Ramos (cell line): ENCODE measurements around the gene SCRG1.

Experiments used
- in situ Hi-C: fragments of 300-500 bp; cut with MboI; formaldehyde crosslinking; loops from one replicate; pipeline ENCODE4 v1.14.3; 2022; ENCODE audit warnings: low sequenced_read_pairs; ENCODE audit not compliant: unreplicated experiment

Gene SCRG1

DNA sequence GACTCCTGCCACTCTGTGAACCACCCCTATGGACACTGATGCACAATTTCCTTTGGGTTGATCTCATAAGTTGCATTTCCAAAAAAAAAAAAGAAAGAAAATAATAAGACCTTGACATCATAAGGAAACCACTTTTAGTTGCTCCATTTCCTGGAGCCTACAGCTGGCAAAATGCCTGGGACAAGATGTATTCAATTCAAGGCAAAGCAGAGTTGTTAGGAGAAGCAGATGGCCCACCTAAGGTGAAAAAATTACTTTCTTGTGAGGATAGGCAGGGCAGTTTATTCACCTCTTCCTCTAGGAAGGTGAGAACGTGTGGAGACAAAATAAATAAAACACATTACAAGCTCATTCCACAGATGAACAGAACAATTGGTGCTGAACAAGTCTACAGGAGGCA, 14.1 kb upstream of the SCRG1 start:
- in situ Hi-C loops: loop anchor here (5.0 kb wide), 2 partner anchors 106 to 396 kb away; no protein-coding TSS in a partner anchor

DNA sequence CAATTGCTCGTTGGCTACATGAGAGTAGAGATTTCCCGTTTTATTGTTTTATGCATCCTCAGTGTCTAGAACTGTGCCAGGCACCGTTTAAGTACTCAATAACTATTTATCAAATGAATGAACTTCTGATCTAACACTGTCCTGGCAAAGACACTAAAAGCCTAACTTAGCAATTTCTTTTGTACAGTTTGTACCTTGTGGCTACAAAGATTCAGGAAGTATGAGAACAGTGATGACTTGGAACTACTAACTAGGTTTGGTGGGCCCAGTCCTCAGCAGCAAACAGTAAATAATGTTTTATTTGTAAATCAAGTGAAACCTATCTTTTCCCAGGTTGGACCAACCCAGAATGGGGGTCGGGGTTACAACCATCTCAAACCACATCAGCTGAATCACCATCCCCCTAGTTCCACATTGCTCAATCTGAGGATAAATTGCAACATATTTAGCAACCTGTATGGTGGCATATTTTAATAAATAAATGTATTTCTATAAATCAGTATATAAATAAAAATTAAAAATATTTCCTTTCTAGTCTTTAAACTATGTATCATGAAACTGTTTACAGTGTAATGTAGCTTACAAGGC, 12.3 kb upstream of the SCRG1 start:
- in situ Hi-C loops: loop anchor here (5.0 kb wide), 2 partner anchors 104 to 394 kb away; no protein-coding TSS in a partner anchor

DNA sequence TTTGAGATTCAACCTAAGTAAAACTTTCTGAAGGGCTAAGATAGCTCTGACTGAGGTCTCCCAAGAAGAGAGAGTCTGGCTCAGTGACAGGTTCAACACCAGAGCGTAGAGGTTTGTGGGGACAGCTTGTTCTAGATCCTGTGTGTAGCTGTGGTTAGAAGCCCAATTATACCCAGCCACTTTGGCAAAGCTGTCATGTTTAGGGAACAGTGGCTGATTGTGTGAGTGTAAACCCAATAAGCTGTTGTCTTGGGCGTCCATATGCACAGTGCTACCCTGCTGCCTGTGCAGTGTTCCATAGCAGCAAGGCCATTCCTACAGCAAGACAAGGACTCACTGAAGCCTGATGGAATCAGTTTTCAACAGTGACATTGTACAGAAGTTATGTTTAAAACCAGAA, 11.2 kb upstream of the SCRG1 start:
- in situ Hi-C loops: loop anchor here (5.0 kb wide), 2 partner anchors 103 to 393 kb away; no protein-coding TSS in a partner anchor

DNA sequence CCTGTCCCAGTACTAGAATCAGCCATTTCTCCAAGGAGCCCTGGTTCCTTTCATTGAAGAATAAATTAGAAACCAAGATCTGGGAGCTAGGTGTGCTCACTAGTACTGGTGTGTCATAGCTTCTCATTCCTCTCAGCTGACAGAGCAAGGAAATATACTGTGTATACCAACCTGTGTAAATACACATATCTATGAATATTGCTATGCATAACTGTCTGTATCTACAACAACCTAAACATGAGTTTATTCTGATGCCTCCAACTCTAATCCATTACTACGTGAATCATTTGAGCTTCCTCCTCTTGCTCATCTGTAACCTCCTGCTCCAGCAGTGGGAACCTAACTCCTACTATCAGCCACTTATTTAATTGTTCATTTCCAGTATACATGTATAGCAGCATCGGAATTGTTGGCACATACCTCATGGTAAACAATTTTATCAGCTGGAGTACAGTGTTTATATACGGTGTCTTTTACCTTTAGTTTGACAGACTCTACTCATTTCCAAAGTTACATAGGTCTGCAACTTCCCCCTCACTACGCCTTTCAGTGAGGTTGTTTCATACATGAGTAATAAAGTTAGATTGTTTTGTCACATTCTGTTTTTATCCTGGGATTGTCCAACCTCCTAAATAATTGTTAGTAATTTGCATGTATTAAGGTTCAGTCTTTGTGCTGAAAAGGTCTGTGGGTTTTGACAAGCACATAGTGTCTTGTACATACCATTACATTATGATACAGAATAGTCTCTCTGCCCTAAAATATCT, 7.1 kb upstream of the SCRG1 start:
- in situ Hi-C loops: no loop called here

DNA sequence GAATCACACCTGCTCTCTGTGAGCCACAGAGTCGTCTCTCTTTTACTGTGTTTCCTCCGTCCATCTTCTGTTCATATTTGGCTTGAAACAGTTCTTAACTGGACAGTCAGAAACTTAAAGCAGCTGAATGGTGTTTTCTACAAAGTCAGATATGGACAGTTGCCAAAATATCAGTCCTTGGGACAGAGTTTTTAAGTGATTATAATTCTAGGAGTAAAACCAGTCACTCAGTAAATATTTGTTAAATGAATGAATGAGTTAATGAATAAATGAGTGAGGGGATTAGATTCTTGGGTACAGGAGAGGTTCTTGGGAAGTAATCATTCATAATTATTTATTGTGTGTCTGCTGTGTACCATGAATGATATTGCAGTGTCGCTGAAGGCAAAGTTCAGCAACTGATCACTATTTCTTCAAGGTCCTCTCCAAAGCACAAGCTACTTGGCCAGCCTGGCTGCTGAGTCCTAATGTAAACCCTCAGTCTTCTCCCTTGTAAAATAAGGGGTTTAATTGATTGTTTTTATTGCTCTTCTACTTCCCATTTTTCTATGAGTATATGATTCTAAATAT, 5.5 kb upstream of the SCRG1 start:
- in situ Hi-C loops: no loop called here

DNA sequence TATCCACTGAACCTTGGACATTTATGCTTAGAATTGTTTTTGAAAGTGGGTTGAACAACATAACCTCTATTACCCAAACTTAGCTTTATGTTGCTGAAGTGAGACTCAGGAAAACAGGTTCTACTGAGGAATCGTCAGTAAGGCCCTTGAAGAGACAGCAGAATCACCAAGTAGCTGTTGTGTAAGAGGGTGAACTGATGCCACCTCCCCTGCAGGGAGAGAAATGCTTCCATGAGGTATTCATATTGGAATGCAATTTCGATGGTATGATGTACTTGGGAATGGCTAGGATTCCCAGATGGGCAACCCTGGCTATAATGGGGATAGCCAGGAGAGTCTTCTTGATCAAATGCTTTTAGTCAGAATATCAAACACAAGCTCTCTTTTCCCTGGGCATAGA, 4.1 kb upstream of the SCRG1 start:
- in situ Hi-C loops: no loop called here

DNA sequence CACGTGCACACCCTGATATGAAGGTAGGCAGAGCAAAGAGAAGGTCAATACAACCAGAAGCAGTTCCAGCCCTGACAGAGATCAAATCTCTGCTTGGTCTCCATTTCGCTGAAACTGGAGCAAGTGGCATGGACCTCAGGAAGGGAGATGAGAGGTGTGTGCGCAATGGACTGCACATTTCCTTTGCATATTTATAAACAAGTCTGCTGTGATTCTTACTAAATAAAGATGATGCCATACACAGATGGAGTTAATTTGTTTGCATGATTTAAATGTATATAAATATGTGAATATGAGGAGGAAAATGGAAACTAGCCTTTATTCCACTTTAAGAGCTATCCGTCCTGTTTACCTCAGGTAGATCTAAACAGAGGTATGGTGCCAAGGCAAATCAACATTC, 2.1 kb upstream of the SCRG1 start:
- in situ Hi-C loops: no loop called here

DNA sequence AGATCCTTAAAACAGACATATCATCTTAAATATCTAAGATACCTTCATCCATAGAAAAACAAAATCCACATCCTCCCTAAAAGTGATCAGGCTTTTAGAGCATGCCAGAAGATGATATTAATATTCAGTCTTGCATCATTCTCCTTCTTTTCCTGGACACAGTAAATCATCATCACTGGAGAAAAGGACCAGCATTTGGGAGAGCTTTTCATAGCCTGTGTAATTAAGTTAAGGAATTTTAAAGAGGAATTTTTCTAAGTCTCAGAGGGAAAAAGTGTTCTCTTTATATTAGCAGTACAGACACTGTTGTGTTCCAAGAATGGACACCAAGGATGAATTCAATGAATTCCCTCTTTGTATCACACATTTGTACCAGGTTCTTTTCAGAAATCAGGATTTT, 696 bp downstream of the SCRG1 start:
- in situ Hi-C loops: no loop called here

DNA sequence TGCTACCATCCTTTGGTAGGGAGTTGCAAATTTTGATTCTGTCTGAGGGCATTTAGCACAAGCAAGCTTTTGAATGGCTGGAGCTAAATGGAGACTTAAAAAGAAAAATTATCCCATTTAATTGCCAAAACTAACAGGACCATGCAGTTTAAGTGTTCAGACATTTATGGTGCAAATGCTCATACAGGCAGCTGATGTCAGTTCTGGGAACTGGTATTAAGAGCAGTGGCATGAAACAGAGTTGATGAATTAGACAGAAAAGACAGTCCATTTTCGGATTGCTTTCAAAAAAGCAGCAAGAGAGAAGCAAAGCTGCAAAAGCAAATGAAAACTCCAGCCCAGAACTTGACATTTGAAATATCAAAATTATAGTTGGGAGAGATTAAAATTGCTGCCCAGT, 1.3 kb downstream of the SCRG1 start:
- in situ Hi-C loops: no loop called here

DNA sequence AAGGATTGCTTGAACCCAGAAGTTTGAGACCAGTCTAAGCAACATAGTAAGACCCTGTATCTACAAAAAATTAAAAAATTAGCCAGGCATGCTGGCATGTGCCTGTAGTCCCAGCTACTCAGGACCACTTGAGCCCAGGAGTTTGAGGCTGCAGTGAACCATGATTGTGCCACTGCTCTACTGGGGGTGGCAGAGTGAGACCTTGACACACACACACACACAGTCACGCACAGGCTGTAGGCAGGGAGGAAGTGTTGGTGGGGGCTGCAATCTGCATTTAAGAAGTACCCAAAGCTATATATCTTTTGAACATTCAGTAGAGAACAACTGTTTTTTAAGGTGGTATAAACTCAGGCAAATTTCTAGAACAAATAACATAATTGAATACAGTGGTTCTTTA, 7.2 kb downstream of the SCRG1 start:
- in situ Hi-C loops: no loop called here

DNA sequence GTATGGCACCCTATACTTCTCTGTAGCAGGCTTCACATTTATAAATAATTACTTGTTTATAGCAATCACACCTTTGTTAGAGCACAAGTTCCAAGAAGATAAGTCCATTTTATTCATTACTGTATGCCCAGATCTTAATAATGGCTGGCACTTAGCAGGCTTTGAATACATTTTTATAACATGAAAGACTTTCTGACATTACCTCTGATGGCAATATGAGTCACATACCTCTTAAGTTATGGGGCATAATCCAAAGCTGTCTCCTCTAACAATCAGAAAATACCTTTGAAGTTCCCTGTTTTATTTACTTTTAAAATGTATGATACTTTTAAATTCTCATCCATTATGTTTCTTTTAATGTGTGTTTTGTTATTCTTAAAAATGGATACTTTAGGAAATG, 12.2 kb downstream of the SCRG1 start:
- in situ Hi-C loops: no loop called here

DNA sequence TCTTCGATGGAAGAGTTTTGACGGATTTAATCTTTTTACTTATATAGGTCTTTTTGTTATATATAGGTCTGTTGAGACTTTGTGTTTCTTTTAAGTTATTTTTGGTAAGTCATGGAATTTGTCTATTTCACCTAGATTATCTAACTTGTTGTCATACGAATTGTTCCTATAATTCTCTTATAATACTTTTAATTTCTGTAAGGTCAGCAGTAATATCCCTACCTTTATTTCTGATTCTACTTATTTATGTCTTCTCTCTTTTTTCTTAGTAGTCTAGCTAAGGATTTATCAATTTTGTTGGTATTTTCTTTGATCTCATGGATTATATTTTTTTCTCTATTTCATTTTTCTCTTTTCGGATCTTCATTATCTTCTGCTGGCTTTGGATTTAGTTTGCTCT, 16.6 kb downstream of the SCRG1 start:
- in situ Hi-C loops: no loop called here

DNA sequence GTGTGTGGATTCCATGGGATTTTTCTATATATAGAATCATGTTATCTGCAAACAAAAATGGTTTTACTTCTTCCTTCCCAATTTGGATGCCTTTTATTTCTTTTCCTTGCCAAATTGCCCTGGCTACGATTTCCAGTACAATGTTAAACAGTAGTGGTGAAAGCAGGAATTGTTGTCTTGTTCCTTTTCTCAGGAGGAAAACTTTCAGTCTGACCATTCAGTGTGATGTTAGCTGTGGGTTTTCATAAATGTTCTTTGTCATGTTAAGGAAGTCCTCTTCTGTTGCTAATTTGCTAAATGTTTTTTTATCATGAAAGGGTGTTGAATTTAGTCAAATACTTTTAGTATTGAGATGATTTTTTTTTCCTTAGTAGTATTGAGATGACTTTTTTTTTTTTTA, 17.3 kb downstream of the SCRG1 start:
- in situ Hi-C loops: no loop called here

DNA sequence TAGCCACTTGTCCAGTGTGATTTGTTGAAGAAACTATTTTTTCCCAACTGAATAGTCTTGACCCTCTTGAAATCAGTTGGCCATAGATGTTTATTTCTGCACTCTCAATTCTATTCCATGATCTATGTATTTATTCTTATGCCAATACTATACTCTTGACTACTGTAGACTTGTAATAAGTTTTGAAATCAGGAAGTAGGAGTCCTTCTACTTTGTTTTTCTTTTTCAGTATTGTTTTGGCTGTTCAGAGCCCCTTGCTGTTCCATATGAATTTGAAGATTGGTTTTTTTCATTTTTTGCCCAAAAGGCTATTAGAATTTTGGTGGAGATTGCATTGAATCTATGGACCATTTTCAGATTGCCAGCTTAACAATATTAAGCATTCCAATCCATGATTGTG, 17.9 kb downstream of the SCRG1 start:
- in situ Hi-C loops: no loop called here

DNA sequence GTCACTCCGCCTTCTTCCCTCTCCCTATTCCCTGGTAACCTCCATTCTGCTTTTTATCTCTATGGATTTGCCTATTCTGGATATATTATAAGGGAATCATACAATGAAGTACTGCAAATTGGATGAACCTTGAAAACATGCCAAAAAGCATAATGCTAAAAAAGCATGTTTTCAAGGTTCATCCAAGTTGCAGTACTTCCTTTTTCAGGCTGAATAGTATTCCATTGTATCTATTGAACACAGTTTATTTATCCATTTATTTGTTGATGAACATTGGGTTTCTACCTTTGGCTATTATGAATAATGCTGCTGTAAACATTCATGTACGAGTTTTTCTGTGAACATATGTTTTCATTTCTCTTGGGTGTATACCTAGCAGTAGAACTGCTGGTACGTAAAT, 19.0 kb downstream of the SCRG1 start:
- in situ Hi-C loops: no loop called here

DNA sequence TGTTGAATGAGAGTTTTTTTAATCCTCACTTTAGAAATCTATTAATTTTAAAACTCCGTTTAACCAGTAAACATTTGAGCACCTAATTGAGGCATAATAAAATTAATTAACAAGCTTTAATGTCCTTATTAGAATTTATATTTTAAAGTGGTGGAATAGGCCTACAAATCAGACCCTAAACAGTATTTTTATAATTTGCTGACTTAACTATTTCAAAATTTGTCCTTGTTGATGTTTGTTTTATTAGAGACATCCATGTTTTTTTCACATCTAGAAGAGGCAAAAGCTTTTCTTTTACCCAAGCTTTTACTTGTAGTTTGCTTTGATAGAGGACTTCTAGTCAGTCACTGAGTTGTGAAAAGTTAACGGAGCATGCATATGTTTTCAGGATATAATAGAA, 24.3 kb downstream of the SCRG1 start:
- in situ Hi-C loops: no loop called here

DNA sequence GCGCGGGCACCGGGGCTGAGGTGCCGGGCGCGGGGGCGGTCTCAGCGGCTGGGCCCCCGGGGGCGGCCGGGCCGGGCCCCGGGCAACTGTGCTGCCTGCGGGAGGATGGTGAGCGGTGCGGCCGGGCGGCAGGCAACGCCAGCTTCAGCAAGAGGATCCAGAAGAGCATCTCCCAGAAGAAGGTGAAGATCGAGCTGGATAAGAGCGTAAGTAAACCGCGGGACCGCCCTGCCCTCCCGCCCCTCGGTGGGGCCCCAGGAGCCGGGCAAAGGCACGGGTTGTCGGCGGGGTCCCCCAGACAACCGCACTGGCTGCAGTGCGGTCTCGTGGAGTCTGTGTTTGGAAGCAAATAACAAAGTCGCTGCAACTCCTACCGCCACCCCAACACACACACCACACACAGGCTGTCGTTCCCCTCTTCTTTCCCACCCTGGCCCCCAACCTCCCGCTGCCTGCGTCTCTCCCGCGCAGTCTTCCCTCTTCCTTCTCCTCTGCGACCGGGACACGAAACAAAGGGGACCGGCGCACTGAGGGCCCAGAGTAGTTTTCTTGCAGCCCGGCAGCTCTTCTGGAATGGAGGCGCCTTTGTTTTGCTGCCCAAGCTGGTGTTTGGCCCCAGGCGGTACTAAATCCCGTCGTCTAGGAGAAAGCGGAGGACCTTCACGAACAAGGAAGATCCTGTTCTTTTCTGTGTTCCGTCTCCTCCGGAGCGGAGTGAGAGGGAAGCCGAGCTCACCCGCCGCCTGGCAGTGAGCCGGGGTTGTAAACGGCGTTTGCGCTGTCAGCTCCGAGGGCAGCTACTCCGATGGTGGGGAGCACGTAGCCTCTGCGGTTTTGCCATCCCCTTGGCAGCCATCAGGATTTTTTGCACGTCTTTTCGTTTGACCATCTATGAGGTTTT, 27.4 kb downstream of the SCRG1 start:
- in situ Hi-C loops: no loop called here

DNA sequence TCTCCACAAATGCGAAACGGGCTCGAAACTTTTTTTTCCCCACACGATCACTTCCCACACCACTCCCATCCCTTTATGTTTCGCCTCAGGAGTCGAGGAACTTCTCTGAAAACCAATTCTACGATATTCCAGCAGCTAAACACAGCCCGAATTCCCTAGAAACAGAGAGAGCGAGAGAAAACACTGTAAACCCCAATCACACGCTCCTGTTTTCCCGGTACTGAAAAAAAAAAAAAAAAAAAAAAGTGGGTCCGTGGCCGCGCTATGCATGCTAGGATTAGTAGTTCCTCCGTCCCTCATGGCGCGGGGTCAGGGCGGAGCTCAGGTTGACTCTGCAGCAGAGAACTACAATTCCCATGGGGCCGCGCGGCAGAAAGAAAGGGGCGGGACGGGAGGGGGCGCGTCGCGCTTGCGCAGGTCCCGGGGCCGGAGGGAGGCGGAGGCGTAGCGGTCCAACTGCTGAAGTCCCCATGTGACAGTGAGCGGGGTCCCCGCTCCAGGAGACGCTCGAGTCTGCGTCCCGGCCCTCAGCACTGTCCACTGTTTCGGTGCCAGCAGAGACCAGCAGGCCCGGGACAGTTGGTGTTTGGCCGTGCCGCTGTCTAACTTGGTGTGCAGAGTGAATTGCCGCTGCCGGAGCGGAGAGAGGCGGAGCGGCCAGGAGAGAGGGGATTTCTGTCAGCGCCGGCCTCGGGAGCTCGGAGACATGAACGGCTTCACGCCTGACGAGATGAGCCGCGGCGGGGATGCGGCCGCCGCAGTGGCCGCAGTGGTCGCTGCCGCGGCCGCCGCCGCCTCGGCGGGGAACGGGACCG, 28.2 kb downstream of the SCRG1 start, which contains the start of gene SAP30:
Gene SAP30 (plus strand): TSS at position 478 of the 815 bp plus-strand sequence. CDS start 229 bp downstream, at position 707.
- in situ Hi-C loops: no loop called here

DNA sequence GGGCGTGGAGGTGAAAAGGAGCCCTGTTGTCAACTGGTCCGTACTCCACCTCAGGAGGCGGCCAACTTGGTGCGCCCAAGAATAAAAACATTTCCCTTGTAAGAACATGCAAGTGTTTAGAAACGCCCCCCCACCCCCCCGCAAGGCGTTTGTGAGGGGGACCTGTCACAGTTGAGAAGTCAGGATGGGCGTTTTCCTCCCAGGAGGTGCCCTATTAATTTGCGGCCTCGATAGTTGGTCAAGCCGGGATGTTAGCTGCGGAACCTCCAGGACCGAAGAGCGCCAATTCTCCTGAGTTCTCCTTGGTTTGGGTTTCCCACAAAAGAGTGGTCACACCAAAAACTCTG, 28.8 kb downstream of the SCRG1 start:
- in situ Hi-C loops: no loop called here

DNA sequence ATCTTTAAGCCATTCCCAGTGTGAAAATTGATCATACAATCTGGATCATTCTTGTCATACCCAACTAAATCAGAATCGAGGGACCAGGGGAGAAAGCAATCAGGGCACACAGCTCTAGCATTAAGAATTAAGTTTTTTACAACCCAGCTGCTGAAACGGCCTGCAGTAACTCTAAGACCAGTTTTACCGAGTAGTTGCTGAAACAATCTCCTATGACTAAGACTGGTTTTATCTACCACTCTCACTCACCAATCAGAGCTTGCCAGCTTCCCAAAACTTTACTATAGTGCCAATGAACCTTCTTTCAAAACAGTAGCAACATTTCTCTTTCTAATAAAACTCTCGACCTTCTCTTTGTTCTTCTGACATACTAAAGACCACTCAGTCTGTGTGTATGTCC, 31.0 kb downstream of the SCRG1 start:
- in situ Hi-C loops: no loop called here
